Hepatocyte (in vitro differentiated cells): ENCODE results near the gene CPED1.

Source experiments
- CTCF ChIP-seq: fragments of 200-600 bp; sonication (generic); IDR thresholded peaks from 2 replicates; pipeline ENCODE4 v1.5.1; 2016; ENCODE audit warnings: antibody characterized with exemption, mild to moderate bottlenecking; ENCODE audit not compliant: poor library complexity
- EZH2phosphoT487 ChIP-seq: fragments of 200-600 bp; sonication (generic); IDR thresholded peaks from one replicate; pipeline ENCODE4 v1.6.1; 2018; ENCODE audit warnings: antibody characterized with exemption, mild to moderate bottlenecking, low read depth, moderate library complexity; ENCODE audit not compliant: unreplicated experiment, severe bottlenecking

GRCh38 chr7:121101083-121101482 is 112.6 kb downstream of the CPED1 start:
- TF ChIP-seq CTCF (no peak), EZH2phosphoT487 (no peak)
